BLaER1 (cell line): Measurements from ENCODE around the gene PTTG2.

Source experiments
- H3K27ac ChIP-seq: shearing (Covaris generic); formaldehyde crosslinking; 2 replicates; pipeline ENCODE4 v1.8.1; 2022
- H3K27me3 ChIP-seq: shearing (Covaris generic); formaldehyde crosslinking; 2 replicates; pipeline ENCODE4 v1.8.1; 2022
- H3K36me3 ChIP-seq: shearing (Covaris generic); formaldehyde crosslinking; 2 replicates; pipeline ENCODE4 v1.8.1; 2022
- H3K4me1 ChIP-seq: shearing (Covaris generic); formaldehyde crosslinking; 2 replicates; pipeline ENCODE4 v1.8.1; 2022
- H3K4me2 ChIP-seq: shearing (Covaris generic); formaldehyde crosslinking; 2 replicates; pipeline ENCODE4 v1.8.1; 2022
- H3K4me3 ChIP-seq: shearing (Covaris generic); formaldehyde crosslinking; 2 replicates; pipeline ENCODE4 v1.8.1; 2022
- H3K9ac ChIP-seq: shearing (Covaris generic); formaldehyde crosslinking; 2 replicates; pipeline ENCODE4 v1.8.1; 2022
- H3K9me3 ChIP-seq: shearing (Covaris generic); formaldehyde crosslinking; 2 replicates; pipeline ENCODE4 v1.8.1; 2022
- H4K20me1 ChIP-seq: shearing (Covaris generic); formaldehyde crosslinking; 2 replicates; pipeline ENCODE4 v1.8.1; 2022
- Cebpa-rat ChIP-seq: shearing (Covaris generic); IDR thresholded peaks from 2 replicates; pipeline ENCODE4 v1.8.1; 2022

The PTTG2 gene

GRCh38 chr4:37934609-37935008 is 25.6 kb upstream of the PTTG2 start:
- H3K4me3 ChIP-seq: no peak overlapping the region
- no peaks in the 10 kb centered on the region for H4K20me1 ChIP-seq
- no peaks in the 10 kb centered on the region for H3K27me3 ChIP-seq
- H3K4me1 ChIP-seq: peaks cover 16% of the 10 kb centered on the region
- H3K4me2 ChIP-seq: peak overlapping the region; percentile 21
- no peaks in the 10 kb centered on the region; the same call in none of the 2 replicates for H3K9me3 ChIP-seq
- no peak overlapping the region for H3K9ac ChIP-seq
- H3K27ac ChIP-seq: no peak overlapping the region
- TF ChIP-seq Cebpa-rat: no peak
- peaks cover 57% of the 10 kb centered on the region for H3K36me3 ChIP-seq

GRCh38 chr4:37935026-37935425 is 25.2 kb upstream of the PTTG2 start:
- Histone ChIP-seq H3K4me2 (peak overlapping the region; percentile 21), H3K36me3 (peaks cover 54% of the 10 kb centered on the region), H3K27ac (no peak overlapping the region), H3K4me1 (peaks cover 16% of the 10 kb centered on the region), H3K9me3 (no peaks in the 10 kb centered on the region; the same call in none of the 2 replicates), H3K9ac (no peak overlapping the region), H4K20me1 (no peaks in the 10 kb centered on the region), H3K4me3 (no peak overlapping the region), H3K27me3 (no peaks in the 10 kb centered on the region)
- no peak for TF ChIP-seq Cebpa-rat

- Histone ChIP-seq H3K36me3 (peaks cover 45% of the 10 kb centered on the region), H3K4me2 (no peak overlapping the region), H3K27me3 (no peaks in the 10 kb centered on the region), H3K27ac (no peak overlapping the region), H4K20me1 (no peaks in the 10 kb centered on the region), H3K4me1 (peaks cover 16% of the 10 kb centered on the region), H3K4me3 (no peak overlapping the region), H3K9me3 (peaks cover 5% of the 10 kb centered on the region), H3K9ac (no peak overlapping the region)
- no peak for TF ChIP-seq Cebpa-rat
These were observed 23.2 kb upstream of the PTTG2 start for GRCh38 chr4:37936889-37937498.

GRCh38 chr4:37938208-37938607 is 22.0 kb upstream of the PTTG2 start:
- no peak for TF ChIP-seq Cebpa-rat
- Histone ChIP-seq H4K20me1 (no peaks in the 10 kb centered on the region), H3K27ac (no peak overlapping the region), H3K36me3 (peaks cover 41% of the 10 kb centered on the region), H3K4me3 (no peak overlapping the region), H3K27me3 (no peaks in the 10 kb centered on the region), H3K9me3 (peaks cover 5% of the 10 kb centered on the region), H3K4me1 (peaks cover 16% of the 10 kb centered on the region), H3K9ac (no peak overlapping the region), H3K4me2 (no peak overlapping the region)

GRCh38 chr4:37946503-37947179 is 13.6 kb upstream of the PTTG2 start:
- Histone ChIP-seq H3K27me3 (no peaks in the 10 kb centered on the region), H3K9ac (no peak overlapping the region), H3K4me2 (peak overlapping the region; percentile 23; the same call in 1 of the 2 replicates), H3K4me1 (peaks cover 18% of the 10 kb centered on the region), H4K20me1 (0 out of 2 replicates have a peak, but pooled peaks cover 11% of the 10 kb centered on the region), H3K36me3 (peaks cover 36% of the 10 kb centered on the region), H3K4me3 (no peak overlapping the region), H3K9me3 (peaks cover 10% of the 10 kb centered on the region), H3K27ac (no peak overlapping the region)
- TF ChIP-seq Cebpa-rat: no peak

- Histone ChIP-seq H3K4me3 (no peak overlapping the region), H3K9me3 (peaks cover 10% of the 10 kb centered on the region), H3K36me3 (peaks cover 44% of the 10 kb centered on the region), H3K27me3 (no peaks in the 10 kb centered on the region), H3K4me2 (no peak overlapping the region; the same call in 1 of the 2 replicates), H3K9ac (no peak overlapping the region), H3K4me1 (peaks cover 18% of the 10 kb centered on the region), H3K27ac (no peak overlapping the region), H4K20me1 (0 out of 2 replicates have a peak, but pooled peaks cover 11% of the 10 kb centered on the region)
- TF ChIP-seq Cebpa-rat: no peak
These were observed 11.7 kb upstream of the PTTG2 start for GRCh38 chr4:37948542-37948941.

- H3K27me3 ChIP-seq: no peaks in the 10 kb centered on the region
- peaks cover 44% of the 10 kb centered on the region for H3K36me3 ChIP-seq
- peaks cover 14% of the 10 kb centered on the region for H3K9me3 ChIP-seq
- no peak overlapping the region for H3K4me2 ChIP-seq
- no peak for TF ChIP-seq Cebpa-rat
- H3K4me3 ChIP-seq: no peak overlapping the region
- peaks cover 18% of the 10 kb centered on the region for H3K4me1 ChIP-seq
- no peak overlapping the region for H3K27ac ChIP-seq
- 0 out of 2 replicates have a peak, but pooled peaks cover 11% of the 10 kb centered on the region for H4K20me1 ChIP-seq
- H3K9ac ChIP-seq: no peak overlapping the region
These were observed 10.4 kb upstream of the PTTG2 start for GRCh38 chr4:37949636-37950426.

GRCh38 chr4:37951461-37952352 is 8.5 kb upstream of the PTTG2 start:
- H3K27ac ChIP-seq: no peak overlapping the region
- no peak overlapping the region for H3K4me3 ChIP-seq

GRCh38 chr4:37953156-37953555 is 7.0 kb upstream of the PTTG2 start:
- H3K9me3 ChIP-seq: peaks cover 5% of the 10 kb centered on the region
- no peak overlapping the region for H3K9ac ChIP-seq
- H3K4me3 ChIP-seq: no peak overlapping the region
- H3K27ac ChIP-seq: no peak overlapping the region
- H3K27me3 ChIP-seq: no peaks in the 10 kb centered on the region
- no peak for TF ChIP-seq Cebpa-rat
- peaks cover 23% of the 10 kb centered on the region for H3K36me3 ChIP-seq
- H4K20me1 ChIP-seq: no peaks in the 10 kb centered on the region
- no peak overlapping the region for H3K4me2 ChIP-seq
- H3K4me1 ChIP-seq: peaks cover 6% of the 10 kb centered on the region

More at GRCh38 chr4:37951461-37952352, 8.5 kb upstream of the PTTG2 start:
- peaks cover 35% of the 10 kb centered on the region for H3K36me3 ChIP-seq
- no peaks in the 10 kb centered on the region for H3K27me3 ChIP-seq
- H4K20me1 ChIP-seq: 0 out of 2 replicates have a peak, but pooled peaks cover 2% of the 10 kb centered on the region
- peaks cover 14% of the 10 kb centered on the region for H3K9me3 ChIP-seq
- TF ChIP-seq Cebpa-rat: no peak
- peaks cover 11% of the 10 kb centered on the region for H3K4me1 ChIP-seq
- no peak overlapping the region for H3K9ac ChIP-seq
- no peak overlapping the region for H3K4me2 ChIP-seq
